GM18951 (cell line): Measurements from ENCODE around the gene PCSK6.
"Not testable (repeated sequence)": the region's sequence is repeated elsewhere in the genome, so short reads cannot be mapped to it uniquely, and the experiment has no call there.

Experiments
- POLR2A ChIP-seq: IDR thresholded peaks from 4 replicates; pipeline ENCODE4 v1.6.1; 2011; ENCODE audit warnings: mild to moderate bottlenecking; ENCODE audit not compliant: insufficient read length, insufficient read depth; ENCODE audit errors: extremely low read depth
- in situ Hi-C: fragments of 300-500 bp; cut with MboI; formaldehyde crosslinking; loops from one replicate; pipeline ENCODE4 v1.12.0; 2022; ENCODE audit warnings: low sequenced_read_pairs, mixed read lengths, inconsistent platforms; ENCODE audit not compliant: unreplicated experiment

Gene PCSK6

DNA sequence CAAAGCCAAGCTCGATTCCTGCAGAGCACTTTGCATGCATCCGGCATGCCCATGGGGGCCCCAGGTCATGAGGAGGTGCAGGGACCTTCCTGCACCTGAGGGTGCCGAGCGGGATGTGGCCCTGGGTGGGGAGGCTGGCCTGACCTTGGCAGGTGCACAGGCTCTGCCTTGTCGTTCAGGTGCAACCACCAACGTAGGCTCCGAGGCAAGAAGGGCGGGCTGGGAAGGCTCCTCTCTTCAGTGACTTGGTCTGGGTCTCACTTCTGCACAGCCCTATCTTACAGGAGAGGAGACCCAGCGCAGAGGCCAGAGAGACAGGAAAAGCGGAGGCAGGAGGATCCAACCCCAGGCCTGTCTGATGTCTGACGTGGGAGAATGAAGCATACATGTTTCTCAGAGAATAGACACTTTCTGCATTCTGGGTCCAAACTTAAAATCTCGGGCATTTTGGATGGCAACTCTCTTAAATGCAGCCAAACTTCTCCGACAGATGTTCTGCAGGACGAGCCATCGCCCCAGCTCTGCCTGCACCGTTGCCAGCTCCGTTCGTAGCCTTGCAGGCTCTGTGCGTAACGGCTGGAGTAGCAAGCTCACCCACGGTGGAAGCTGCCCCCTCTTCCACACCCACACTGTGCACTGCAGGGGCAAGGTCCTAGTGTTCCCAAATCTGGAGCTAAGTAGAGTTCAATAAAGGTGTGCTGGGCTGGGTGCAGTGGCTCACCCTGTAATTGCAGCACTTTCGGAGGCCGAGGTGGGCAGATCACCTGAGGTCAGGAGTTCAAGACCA, 133.6 kb downstream of the PCSK6 start:
- in situ Hi-C loops, result no loop called here
- no peak for TF ChIP-seq POLR2A

DNA sequence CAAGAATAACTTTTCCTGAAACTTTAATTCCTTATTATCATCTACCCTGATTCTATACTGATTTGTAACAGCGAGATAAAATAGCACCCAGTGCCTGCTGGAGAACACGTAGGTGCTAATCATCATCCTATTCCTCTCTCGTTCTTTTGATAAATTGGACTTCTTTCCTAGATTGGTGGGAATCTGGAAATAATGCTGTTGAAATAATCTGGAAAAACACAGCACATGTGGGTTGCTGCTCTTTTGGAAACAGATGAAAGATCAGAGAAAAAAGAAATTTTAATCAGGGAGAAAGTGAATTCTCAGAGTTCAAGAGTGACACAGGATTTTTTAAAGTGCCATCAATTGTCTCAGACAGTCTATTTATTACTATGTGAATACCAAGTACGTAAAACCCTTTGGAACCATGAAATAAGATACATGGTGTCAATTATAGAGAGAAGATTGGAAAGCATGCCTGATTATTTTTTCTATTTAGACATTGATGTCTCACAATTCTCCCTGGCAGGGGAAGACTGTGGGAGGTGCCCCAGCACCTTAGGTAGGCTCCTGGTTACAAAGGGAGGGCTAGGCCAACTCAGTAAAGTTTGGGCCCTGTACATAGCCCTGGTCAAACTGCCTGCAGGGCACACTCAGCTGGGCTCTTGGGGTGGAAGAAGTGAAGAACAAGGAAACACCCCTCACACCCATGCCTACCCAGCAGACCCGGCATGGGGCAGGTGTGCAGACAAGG, 134.4 kb downstream of the PCSK6 start:
- TF ChIP-seq POLR2A, result no peak
- in situ Hi-C loops, result no loop called here

DNA sequence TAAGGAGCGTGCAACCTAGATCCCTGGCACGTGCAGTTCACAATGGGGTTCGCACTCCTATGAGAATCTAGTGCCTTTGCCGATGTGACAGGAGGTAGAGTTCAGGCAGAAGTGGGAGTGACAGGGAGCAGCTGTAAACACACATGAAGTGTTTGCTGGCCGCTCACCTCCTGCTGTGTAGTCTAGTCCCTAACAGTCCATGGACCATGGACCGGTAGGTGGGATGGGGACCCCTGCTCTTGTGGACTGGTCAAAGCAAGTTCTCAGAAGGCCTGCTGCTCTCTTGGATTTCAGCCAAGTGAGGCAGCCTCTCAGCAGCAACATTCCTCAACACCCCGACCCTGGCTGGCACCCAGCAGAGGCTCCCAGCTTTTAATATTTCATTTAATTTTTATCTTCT, 136.3 kb downstream of the PCSK6 start:
- TF ChIP-seq POLR2A, result no peak
- in situ Hi-C loops, result no loop called here

DNA sequence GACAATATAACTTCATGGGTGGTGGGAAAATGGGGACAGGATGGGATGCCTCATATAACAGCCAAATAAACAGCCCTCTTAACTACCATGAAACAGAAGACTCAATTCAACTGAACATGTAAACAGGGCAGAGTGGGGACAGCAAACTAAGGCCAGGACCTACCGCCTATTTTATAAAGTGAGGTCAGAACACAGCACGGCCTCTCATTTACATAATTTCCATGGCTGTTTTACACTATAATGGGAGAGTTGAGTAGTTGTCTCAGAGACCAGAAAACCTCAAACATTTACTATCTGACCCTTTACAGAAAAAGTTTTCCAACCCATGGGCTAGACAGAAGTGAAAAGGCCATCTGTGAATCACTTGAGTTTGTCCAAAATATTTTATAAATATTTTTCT, 137.8 kb downstream of the PCSK6 start:
- in situ Hi-C loops, result no loop called here
- TF ChIP-seq POLR2A, result no peak

GRCh38 chr15:101349047-101349951, 140.2 kb downstream of the PCSK6 start:
- no peak for TF ChIP-seq POLR2A
- in situ Hi-C loops, result no loop called here

GRCh38 chr15:101348643-101349042, 140.9 kb downstream of the PCSK6 start:
- in situ Hi-C loops, result no loop called here
- no peak for TF ChIP-seq POLR2A

DNA sequence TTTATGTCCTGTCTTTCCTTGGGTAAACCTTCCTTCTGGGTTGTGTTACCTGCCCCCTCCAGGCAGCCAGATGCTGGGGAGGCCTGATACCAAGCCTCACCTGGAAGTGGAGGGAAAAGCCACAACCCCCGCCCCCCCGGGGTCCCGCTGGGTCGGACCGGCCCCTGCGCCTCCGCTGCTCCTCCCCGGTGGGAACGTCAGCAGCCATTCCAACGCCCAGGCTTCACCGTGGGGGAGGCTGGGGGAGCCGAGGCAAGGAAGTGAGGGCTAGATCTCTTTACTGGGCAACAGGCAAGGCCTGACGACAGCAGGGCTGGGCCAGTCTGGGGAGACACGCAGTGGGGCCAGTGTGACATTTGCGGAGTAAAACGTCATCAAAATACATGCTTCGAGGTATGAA, 141.5 kb downstream of the PCSK6 start:
- in situ Hi-C loops, result no loop called here
- TF ChIP-seq POLR2A, result no peak

DNA sequence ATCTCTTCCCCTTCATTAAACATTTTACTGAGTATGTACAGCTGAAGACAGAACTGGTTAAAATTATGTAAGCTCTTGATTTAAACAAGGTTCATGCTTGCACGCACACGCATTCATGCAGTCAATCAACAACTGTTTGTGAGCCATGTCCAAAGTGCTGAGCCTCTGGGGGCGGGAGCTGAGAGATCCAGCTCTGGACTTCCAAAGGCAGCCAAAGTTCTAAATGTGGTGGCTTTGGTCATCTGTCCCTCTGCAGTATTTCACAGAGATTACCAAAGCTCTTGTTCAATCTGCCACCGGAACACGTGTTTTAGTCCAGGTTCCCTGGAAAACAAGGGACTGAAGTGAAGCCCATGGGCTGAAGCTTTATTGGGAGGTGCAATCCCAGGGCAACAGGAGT, 142.1 kb downstream of the PCSK6 start:
- in situ Hi-C loops, result no loop called here
- TF ChIP-seq POLR2A, result no peak

DNA sequence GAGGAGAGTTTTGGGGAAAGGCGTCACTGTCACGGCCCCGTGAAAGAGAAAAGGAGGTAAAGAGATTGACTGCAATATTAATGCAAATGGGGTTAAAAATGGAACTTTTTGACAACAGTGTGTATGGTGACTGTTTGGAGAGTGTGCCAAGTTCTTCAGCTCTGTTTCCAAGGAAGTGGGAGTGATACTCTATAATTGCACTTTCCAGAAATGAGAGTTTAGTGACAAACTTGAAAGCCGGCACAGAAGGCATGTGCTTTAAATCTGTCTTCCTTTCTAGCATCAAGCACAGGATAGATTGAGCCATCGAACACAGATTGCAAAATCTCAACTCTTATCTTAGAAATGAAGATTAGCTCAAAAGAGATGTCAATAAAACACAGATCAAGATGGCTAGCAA, 142.6 kb downstream of the PCSK6 start:
- in situ Hi-C loops, result no loop called here
- TF ChIP-seq POLR2A, result no peak

- no peak for TF ChIP-seq POLR2A
- in situ Hi-C loops, result no loop called here
These were observed 147.5 kb downstream of the PCSK6 start for GRCh38 chr15:101342056-101342455.

- in situ Hi-C loops, result no loop called here
- no peak for TF ChIP-seq POLR2A
These were observed 150.9 kb downstream of the PCSK6 start for GRCh38 chr15:101338502-101339057.

DNA sequence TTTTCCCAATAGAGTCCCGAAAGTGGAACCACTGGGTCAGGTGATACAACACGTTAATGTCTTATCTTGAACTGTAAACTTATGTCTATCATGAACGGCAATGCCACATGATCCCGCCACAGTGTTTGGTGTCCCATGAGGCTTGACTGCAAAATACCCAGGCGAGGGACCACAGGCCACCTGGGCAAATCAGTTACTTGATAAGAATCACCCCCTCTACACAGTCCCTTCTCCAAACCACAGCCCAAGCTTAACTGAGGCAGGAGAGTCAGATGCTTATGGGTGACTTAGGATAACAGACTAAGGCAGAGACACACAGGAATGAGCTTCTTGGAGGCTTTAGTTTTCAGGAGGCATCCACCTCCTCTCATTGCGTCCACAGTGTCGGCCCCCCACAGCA, 151.5 kb downstream of the PCSK6 start:
- in situ Hi-C loops, result no loop called here
- no peak for TF ChIP-seq POLR2A

DNA sequence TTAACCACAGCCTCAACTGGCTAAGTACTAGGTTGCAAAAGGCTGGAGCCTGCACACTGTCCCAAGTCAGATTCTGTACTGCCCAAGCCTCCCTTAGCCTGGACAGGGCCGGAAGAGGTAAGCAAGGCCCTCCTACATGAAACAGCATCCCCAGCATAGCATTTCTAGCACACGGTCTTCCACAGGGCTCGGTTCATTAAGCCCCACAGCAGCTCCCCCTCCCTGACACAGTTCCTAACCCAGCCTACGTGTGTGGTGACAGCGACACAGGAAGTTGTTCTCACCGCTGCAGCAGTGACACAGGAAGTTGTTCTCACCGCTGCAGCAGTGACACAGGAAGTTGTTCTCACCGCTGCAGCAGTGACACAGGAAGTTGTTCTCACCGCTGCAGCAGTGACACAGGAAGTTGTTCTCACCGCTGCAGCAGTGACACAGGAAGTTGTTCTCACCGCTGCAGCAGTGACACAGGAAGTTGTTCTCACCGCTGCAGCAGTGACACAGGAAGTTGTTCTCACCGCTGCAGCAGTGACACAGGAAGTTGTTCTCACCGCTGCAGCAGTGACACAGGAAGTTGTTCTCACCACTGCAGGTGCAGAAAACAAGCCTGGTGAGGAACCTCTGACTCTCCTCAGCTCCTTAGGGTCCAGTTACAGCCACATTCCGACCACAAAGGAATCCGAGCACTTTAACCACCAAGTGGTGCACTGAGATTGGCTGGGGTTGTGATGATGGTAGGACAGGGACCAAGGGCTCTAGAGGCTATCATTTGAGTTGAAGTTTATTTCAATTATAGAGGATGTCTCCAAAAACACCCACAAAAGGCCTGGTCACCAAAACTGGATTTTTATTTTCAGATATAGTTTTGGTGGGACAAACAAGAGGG, 155.4 kb downstream of the PCSK6 start:
- in situ Hi-C loops, result not testable (repeated sequence)
